GM20431 (cell line): ENCODE measurements around the gene APBB2.
"Not testable (repeated sequence)": the region's sequence is repeated elsewhere in the genome, so short reads cannot be mapped to it uniquely, and the experiment has no call there.

ENCODE experiments used
- in situ Hi-C: fragments of 300-500 bp; cut with MseI, MboI; formaldehyde crosslinking; loops from one replicate; pipeline ENCODE4 v1.15.0; 2020; ENCODE audit warnings: low sequenced_read_pairs; ENCODE audit not compliant: unreplicated experiment

Gene APBB2

GRCh38 chr4:40828661-40829060 is 385.7 kb downstream of the APBB2 start:
- in situ Hi-C loops, result no loop called here

- in situ Hi-C loops, result no loop called here
Measured at GRCh38 chr4:40827758-40828157, 386.6 kb downstream of the APBB2 start.

GRCh38 chr4:40826821-40827220 is 387.5 kb downstream of the APBB2 start:
- in situ Hi-C loops, result no loop called here

GRCh38 chr4:40825014-40825838 is 389.1 kb downstream of the APBB2 start:
- in situ Hi-C loops, result no loop called here

GRCh38 chr4:40822420-40823166 is 391.7 kb downstream of the APBB2 start:
- in situ Hi-C loops, result no loop called here

GRCh38 chr4:40820101-40820500 is 394.2 kb downstream of the APBB2 start:
- in situ Hi-C loops, result no loop called here

- in situ Hi-C loops, result not testable (repeated sequence)
Measured at GRCh38 chr4:40817157-40817556, 397.2 kb downstream of the APBB2 start.

- in situ Hi-C loops, result no loop called here
Measured at GRCh38 chr4:40812856-40813255, 401.5 kb downstream of the APBB2 start.

- in situ Hi-C loops, result no loop called here
Measured at GRCh38 chr4:40812386-40812785, 402.0 kb downstream of the APBB2 start.

- in situ Hi-C loops, result no loop called here
Measured at GRCh38 chr4:40811956-40812355, 402.4 kb downstream of the APBB2 start.

- in situ Hi-C loops, result no loop called here
Measured at GRCh38 chr4:40808926-40809457, 405.4 kb downstream of the APBB2 start.

GRCh38 chr4:40804598-40804997 is 409.7 kb downstream of the APBB2 start:
- in situ Hi-C loops, result no loop called here

- in situ Hi-C loops, result no loop called here
Measured at GRCh38 chr4:40800064-40800463, 414.3 kb downstream of the APBB2 start.

- in situ Hi-C loops, result no loop called here
Measured at GRCh38 chr4:40789771-40790170, 424.6 kb downstream of the APBB2 start.

GRCh38 chr4:40789031-40789430 is 425.3 kb downstream of the APBB2 start:
- in situ Hi-C loops, result no loop called here

GRCh38 chr4:40788331-40788730 is 426.0 kb downstream of the APBB2 start:
- in situ Hi-C loops, result no loop called here

GRCh38 chr4:40785727-40786126 is 428.6 kb downstream of the APBB2 start:
- in situ Hi-C loops, result no loop called here

GRCh38 chr4:40782876-40783275 is 431.5 kb downstream of the APBB2 start:
- in situ Hi-C loops, result no loop called here

- in situ Hi-C loops, result no loop called here
Measured at GRCh38 chr4:40778090-40778489, 436.3 kb downstream of the APBB2 start.

GRCh38 chr4:40769266-40769665 is 445.1 kb downstream of the APBB2 start:
- in situ Hi-C loops, result no loop called here

GRCh38 chr4:40763228-40763716 is 451.1 kb downstream of the APBB2 start:
- in situ Hi-C loops, result no loop called here
